Subcutaneous adipose tissue (tissue), 4 donors: Measurements from ENCODE around the gene FOXC1. TPM values are rescaled to one million over a fixed set of nuclear protein-coding genes. Genes with fewer than 3 reads are reported as not detected.

ENCODE experiments used
- CTCF ChIP-seq: fragments of 450-650 bp; IDR thresholded peaks from one replicate; pipeline ENCODE4 v1.5.1; 2016; ENCODE audit warnings: low read depth, mild to moderate bottlenecking, control low read depth, antibody characterized with exemption, moderate library complexity
- total RNA-seq, 4 donors: library from RNA; depleted of rRNA; stranded (reverse); fragments of >200 nt; gene quantifications; one replicate each; pipeline ENCODE4 v1.1.0, GENCODE V29; 2016

FOXC1 gene
- total RNA-seq, 4 donors from 2014 or later, result 4.8 to 11.3 (median 8.6) TPM

- TF ChIP-seq CTCF, result no peak
These were observed 4.5 kb upstream of the FOXC1 start for GRCh38 chr6:1605004-1605892.

GRCh38 chr6:1605893-1606779, 3.6 kb upstream of the FOXC1 start:
- no peak for TF ChIP-seq CTCF

- TF ChIP-seq CTCF, result no peak
These were observed 2.8 kb upstream of the FOXC1 start for GRCh38 chr6:1606780-1607515.

- no peak for TF ChIP-seq CTCF
These were observed 2.0 kb upstream of the FOXC1 start for GRCh38 chr6:1607516-1608221.

- no peak for TF ChIP-seq CTCF
These were observed 1.3 kb upstream of the FOXC1 start for GRCh38 chr6:1608222-1609040.

GRCh38 chr6:1609041-1609647, 571 bp upstream of the FOXC1 start:
- TF ChIP-seq CTCF, result no peak
